ENCODE data around the gene SMIM12.

The SMIM12 gene

GRCh38 chr1:34808051-34808810 is 51.3 kb downstream of the SMIM12 start:
- TF ChIP-seq, protein P1, sequence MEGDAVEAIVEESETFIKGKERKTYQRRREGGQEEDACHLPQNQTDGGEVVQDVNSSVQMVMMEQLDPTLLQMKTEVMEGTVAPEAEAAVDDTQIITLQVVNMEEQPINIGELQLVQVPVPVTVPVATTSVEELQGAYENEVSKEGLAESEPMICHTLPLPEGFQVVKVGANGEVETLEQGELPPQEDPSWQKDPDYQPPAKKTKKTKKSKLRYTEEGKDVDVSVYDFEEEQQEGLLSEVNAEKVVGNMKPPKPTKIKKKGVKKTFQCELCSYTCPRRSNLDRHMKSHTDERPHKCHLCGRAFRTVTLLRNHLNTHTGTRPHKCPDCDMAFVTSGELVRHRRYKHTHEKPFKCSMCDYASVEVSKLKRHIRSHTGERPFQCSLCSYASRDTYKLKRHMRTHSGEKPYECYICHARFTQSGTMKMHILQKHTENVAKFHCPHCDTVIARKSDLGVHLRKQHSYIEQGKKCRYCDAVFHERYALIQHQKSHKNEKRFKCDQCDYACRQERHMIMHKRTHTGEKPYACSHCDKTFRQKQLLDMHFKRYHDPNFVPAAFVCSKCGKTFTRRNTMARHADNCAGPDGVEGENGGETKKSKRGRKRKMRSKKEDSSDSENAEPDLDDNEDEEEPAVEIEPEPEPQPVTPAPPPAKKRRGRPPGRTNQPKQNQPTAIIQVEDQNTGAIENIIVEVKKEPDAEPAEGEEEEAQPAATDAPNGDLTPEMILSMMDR (IDR thresholded peaks at IDR 0.05; ENCODE audit: low read depth, low read length), result no peak
- no peak for TF ChIP-seq EZH2phosphoT487 (IDR thresholded peaks at IDR 0.05; ENCODE audit: low read depth)
- H4K20me1 ChIP-seq (ENCODE audit: insufficient read depth, low read length), result no peaks in the 10 kb centered on the region
- H2AFZ ChIP-seq (ENCODE audit: low read depth, low read length), result no peak overlapping the region
- no peak overlapping the region for H3K4me2 ChIP-seq (ENCODE audit: low read length)
- no peak overlapping the region for H3K4me3 ChIP-seq (ENCODE audit: low read length)
- no peaks in the 10 kb centered on the region for H3K36me3 ChIP-seq (replicated peaks; ENCODE audit: low read depth, low read length)
- no peaks in the 10 kb centered on the region for H3K4me1 ChIP-seq (ENCODE audit: low read length)
- no peaks in the 10 kb centered on the region for H3K9me3 ChIP-seq (ENCODE audit: insufficient read depth, low read length)
- H3K79me2 ChIP-seq (ENCODE audit: low read length), result no peaks in the 10 kb centered on the region
- no peak overlapping the region for H3K9ac ChIP-seq (ENCODE audit: low read length)
- no peak overlapping the region for H3K27ac ChIP-seq (ENCODE audit: low read length)
- no peaks in the 10 kb centered on the region for H3K27me3 ChIP-seq (ENCODE audit: low read depth, low read length)

DNA sequence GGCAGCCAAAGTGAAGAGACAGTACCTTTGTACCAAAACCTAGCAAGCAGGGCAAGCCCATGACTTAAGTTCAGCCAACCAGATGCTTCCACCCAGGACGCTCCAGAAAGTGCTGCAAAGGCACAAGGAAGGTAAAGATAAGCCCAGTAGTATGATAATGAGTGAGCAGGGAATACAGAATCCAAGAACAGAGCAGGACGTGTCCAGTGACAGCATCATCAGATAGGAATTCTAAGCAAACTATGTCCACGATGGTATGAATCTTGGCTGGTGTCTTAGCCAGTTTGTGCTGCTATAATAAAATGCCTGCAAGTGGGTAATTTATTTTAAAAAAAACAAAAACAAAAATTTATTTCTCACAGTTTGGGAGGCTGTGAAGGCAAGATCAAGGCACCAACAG is 53.2 kb downstream of the SMIM12 start:
- no peak overlapping the region for H3K4me2 ChIP-seq (ENCODE audit: low read length)
- no peaks in the 10 kb centered on the region for H3K36me3 ChIP-seq (replicated peaks; ENCODE audit: low read depth, low read length)
- no peak overlapping the region for H2AFZ ChIP-seq (ENCODE audit: low read depth, low read length)
- H3K27me3 ChIP-seq (ENCODE audit: low read depth, low read length), result no peaks in the 10 kb centered on the region
- H3K4me1 ChIP-seq (ENCODE audit: low read length), result no peaks in the 10 kb centered on the region
- TF ChIP-seq, protein P1 (IDR thresholded peaks at IDR 0.05; ENCODE audit: low read depth, low read length), result no peak
- no peak for TF ChIP-seq EZH2phosphoT487 (IDR thresholded peaks at IDR 0.05; ENCODE audit: low read depth)
- H3K79me2 ChIP-seq (ENCODE audit: low read length), result no peaks in the 10 kb centered on the region
- H4K20me1 ChIP-seq (ENCODE audit: insufficient read depth, low read length), result no peaks in the 10 kb centered on the region
- no peaks in the 10 kb centered on the region for H3K9me3 ChIP-seq (ENCODE audit: insufficient read depth, low read length)
- H3K9ac ChIP-seq (ENCODE audit: low read length), result no peak overlapping the region
- H3K27ac ChIP-seq (ENCODE audit: low read length), result no peak overlapping the region
- no peak overlapping the region for H3K4me3 ChIP-seq (ENCODE audit: low read length)

DNA sequence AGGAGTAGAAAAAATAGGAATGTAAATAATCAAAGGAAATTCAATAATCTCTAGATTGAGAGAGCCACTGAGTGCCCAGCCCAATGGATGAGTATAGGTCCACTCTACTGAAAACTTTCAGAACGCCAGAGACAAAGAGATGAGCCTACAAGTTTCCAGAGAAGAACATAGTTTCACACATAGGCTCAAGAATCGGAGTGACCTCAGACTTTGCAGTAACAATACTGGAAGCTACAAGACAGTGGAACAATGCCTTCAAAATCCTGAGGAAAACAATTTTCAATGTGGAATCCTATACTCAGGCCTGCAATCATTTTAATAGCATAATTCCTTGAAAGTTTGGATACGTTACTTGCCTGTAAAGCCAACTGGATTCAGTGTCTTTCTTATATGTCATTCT is 55.8 kb downstream of the SMIM12 start:
- Histone ChIP-seq H3K4me2 (ENCODE audit: low read length) (no peak overlapping the region), H3K9ac (ENCODE audit: low read length) (no peak overlapping the region), H3K79me2 (ENCODE audit: low read length) (no peaks in the 10 kb centered on the region), H2AFZ (ENCODE audit: low read depth, low read length) (no peak overlapping the region), H3K4me1 (ENCODE audit: low read length) (no peaks in the 10 kb centered on the region), H3K27me3 (ENCODE audit: low read depth, low read length) (no peaks in the 10 kb centered on the region), H4K20me1 (ENCODE audit: insufficient read depth, low read length) (no peaks in the 10 kb centered on the region), H3K4me3 (ENCODE audit: low read length) (no peak overlapping the region), H3K36me3 (replicated peaks; ENCODE audit: low read depth, low read length) (no peaks in the 10 kb centered on the region), H3K9me3 (ENCODE audit: insufficient read depth, low read length) (no peaks in the 10 kb centered on the region), H3K27ac (ENCODE audit: low read length) (no peak overlapping the region)
- TF ChIP-seq EZH2phosphoT487 (IDR thresholded peaks at IDR 0.05; ENCODE audit: low read depth), result no peak
- TF ChIP-seq, protein P1 (IDR thresholded peaks at IDR 0.05; ENCODE audit: low read depth, low read length), result no peak

Measured in OCI-LY3 (cell line).